ENCODE measurements around the gene CLTC.

DNA sequence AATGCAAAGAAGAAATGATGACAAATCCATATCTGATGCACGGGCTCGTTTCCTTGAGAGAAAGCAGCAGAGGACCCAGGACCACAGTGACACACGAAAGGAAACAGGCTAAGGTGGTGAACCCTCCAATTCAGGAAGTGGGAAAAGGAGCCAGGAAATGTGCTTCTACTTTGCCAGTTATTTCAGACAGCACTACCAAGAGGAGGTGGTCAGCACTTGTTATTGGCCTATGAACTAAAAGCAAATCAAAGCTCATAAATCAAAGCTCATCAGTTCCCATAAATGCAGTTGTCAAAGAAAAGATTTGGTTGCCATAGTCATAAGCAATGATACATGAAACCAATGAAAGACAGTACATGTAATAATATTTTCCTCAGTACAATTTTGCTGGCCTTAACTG is 12.6 kb upstream of the CLTC start:
- TF ChIP-seq EZH2 (IDR thresholded peaks at IDR 0.05; ENCODE audit: low read depth, unreplicated experiment) (no peak), CTCF (conservative IDR thresholded peaks at IDR 0.05; ENCODE audit: low read depth in 2 of 2) (no peak)
